IMR-90 (cell line): ENCODE data around the gene AKIP1. TPM values are rescaled to one million over a fixed set of nuclear protein-coding genes. Genes with fewer than 3 reads are reported as not detected.

Source experiments
- ATAC-seq: fragments of 200-7000 bp; cut with Tn5 transposase; 2 replicates; pipeline ENCODE4 v1.9.1; 2020; ENCODE audit warnings: low read depth, mild to moderate bottlenecking, moderate library complexity
- BruUV-seq: library from RNA; stranded (reverse); fragments of 400-500 nt; replicated peaks from 2 replicates; lab custom pipeline; 2021; lab: Mats Ljungman, UMichigan
- CTCF ChIA-PET: fragments of 300-600 bp; formaldehyde crosslinking; extraction: SDS; loops from one replicate; lab custom pipeline; 2021; ENCODE audit warnings: antibody characterized with exemption; lab: Yijun Ruan, JAX
- POLR2A ChIA-PET: fragments of 300-600 bp; sonication (Branson Sonifier 250); formaldehyde crosslinking; loops from one replicate; lab custom pipeline; 2022; ENCODE audit warnings: antibody characterized with exemption; ENCODE audit not compliant: unreplicated experiment; lab: Charles Lee
- DNase-seq: peaks from one replicate; pipeline ENCODE4 v3.0.0; 2013
- H2AFZ ChIP-seq: replicated peaks from 2 replicates; pipeline ENCODE3; 2013; ENCODE audit warnings: low read length, mild to moderate bottlenecking; ENCODE audit not compliant: poor library complexity
- H2AK5ac ChIP-seq: 2 replicates; pipeline ENCODE4 v1.6.1; 2013; ENCODE audit warnings: low read depth, low read length, inconsistent platforms
- H2AK9ac ChIP-seq: replicated peaks from 2 replicates; pipeline ENCODE3; 2013; ENCODE audit warnings: mild to moderate bottlenecking, low read depth, low read length, moderate library complexity; ENCODE audit not compliant: poor library complexity
- H2BK120ac ChIP-seq: 2 replicates; pipeline ENCODE4 v1.6.1; 2013; ENCODE audit warnings: low read depth, low read length, inconsistent platforms
- H2BK15ac ChIP-seq: 3 replicates; pipeline ENCODE4 v1.6.1; 2013; ENCODE audit warnings: low read depth, low read length, inconsistent platforms
- H2BK20ac ChIP-seq: 2 replicates; pipeline ENCODE4 v1.6.1; 2013; ENCODE audit warnings: low read depth, mild to moderate bottlenecking, inconsistent platforms, low read length, moderate library complexity
- H2BK5ac ChIP-seq: 2 replicates; pipeline ENCODE4 v1.6.1; 2013; ENCODE audit warnings: mild to moderate bottlenecking, low read depth, low read length, inconsistent platforms; ENCODE audit not compliant: poor library complexity, severe bottlenecking
- H3K14ac ChIP-seq: replicated peaks from 2 replicates; pipeline ENCODE4 v1.6.1; 2013; ENCODE audit warnings: low read depth, low read length, inconsistent platforms
- H3K18ac ChIP-seq: 2 replicates; pipeline ENCODE4 v1.6.1; 2013; ENCODE audit warnings: low read depth, low read length, control low read depth
- H3K23ac ChIP-seq: 2 replicates; pipeline ENCODE4 v1.6.1; 2013; ENCODE audit warnings: low read depth, low read length, inconsistent platforms
- H3K27ac ChIP-seq: 2 replicates; pipeline ENCODE4 v1.5.1; 2013; ENCODE audit warnings: mild to moderate bottlenecking, control low read depth, low read length; ENCODE audit not compliant: insufficient read depth
- H3K27me3 ChIP-seq: 2 replicates; pipeline ENCODE4 v1.6.1; 2013; ENCODE audit warnings: low read length; ENCODE audit not compliant: control insufficient read depth, insufficient read depth
- H3K36me3 ChIP-seq: 2 replicates; pipeline ENCODE4 v1.6.1; 2013; ENCODE audit warnings: low read length, mixed read lengths; ENCODE audit not compliant: control insufficient read depth, insufficient read depth
- H3K4ac ChIP-seq: 2 replicates; pipeline ENCODE4 v1.6.1; 2013; ENCODE audit warnings: low read depth, low read length, inconsistent platforms
- H3K4me1 ChIP-seq: 2 replicates; pipeline ENCODE4 v1.6.1; 2013; ENCODE audit warnings: low read length, mixed read lengths; ENCODE audit not compliant: control insufficient read depth, insufficient read depth
- H3K4me2 ChIP-seq: 2 replicates; pipeline ENCODE4 v1.6.1; 2013; ENCODE audit warnings: low read depth, mild to moderate bottlenecking, control low read depth, low read length, moderate library complexity
- H3K4me3 ChIP-seq: 2 replicates; pipeline ENCODE4 v1.5.1; 2013; ENCODE audit warnings: low read depth, mild to moderate bottlenecking, control low read depth, low read length, moderate library complexity; ENCODE audit not compliant: insufficient read depth
- H3K56ac ChIP-seq: 2 replicates; pipeline ENCODE4 v1.6.1; 2013; ENCODE audit warnings: low read length, inconsistent platforms; ENCODE audit not compliant: insufficient read depth; ENCODE audit errors: extremely low read depth
- H3K79me1 ChIP-seq, 2 experiments: 2 replicates each; pipeline ENCODE4 v1.6.1; 2013; ENCODE audit warnings: low read length in 2 of 2, inconsistent platforms in 1 of 2, low read depth in 1 of 2
- H3K9ac ChIP-seq: 2 replicates; pipeline ENCODE4 v1.6.1; 2013; ENCODE audit warnings: low read depth, low read length, control low read depth
- H3K9me1 ChIP-seq: 2 replicates; pipeline ENCODE4 v1.6.1; 2013; ENCODE audit warnings: low read length, inconsistent platforms; ENCODE audit not compliant: insufficient read depth
- H3K9me3 ChIP-seq: 2 replicates; pipeline ENCODE4 v1.6.1; 2013; ENCODE audit warnings: low read length; ENCODE audit not compliant: control insufficient read depth, insufficient read depth
- H4K20me1 ChIP-seq: 2 replicates; pipeline ENCODE4 v1.6.1; 2013; ENCODE audit warnings: low read length, inconsistent platforms; ENCODE audit not compliant: insufficient read depth
- H4K5ac ChIP-seq: 2 replicates; pipeline ENCODE4 v1.6.1; 2013; ENCODE audit warnings: mild to moderate bottlenecking, low read depth, low read length, control low read depth
- H4K8ac ChIP-seq, 2 experiments: 2 replicates each; pipeline ENCODE4 v1.6.1; 2013; ENCODE audit warnings: low read depth in 2 of 2, low read length in 2 of 2, control low read depth in 1 of 2, inconsistent platforms in 1 of 2
- H4K91ac ChIP-seq: 2 replicates; pipeline ENCODE4 v1.6.1; 2013; ENCODE audit warnings: low read depth, low read length, inconsistent platforms; ENCODE audit not compliant: insufficient read depth
- BHLHE40 ChIP-seq: fragments of 150-350 bp; IDR thresholded peaks from 2 replicates; pipeline ENCODE4 v1.6.1; 2016; ENCODE audit warnings: mild to moderate bottlenecking, low read depth, low read length
- CHD1 ChIP-seq: IDR thresholded peaks from 2 replicates; pipeline ENCODE4 v1.6.1; 2012; ENCODE audit warnings: low read depth, low read length, improper control_type of control experiment
- FOS ChIP-seq: fragments of 150-350 bp; IDR thresholded peaks from 2 replicates; pipeline ENCODE4 v1.6.1; 2016; ENCODE audit warnings: low read depth, low read length
- MAFK ChIP-seq: IDR thresholded peaks from 2 replicates; pipeline ENCODE4 v1.6.1; 2012; ENCODE audit warnings: low read depth, low read length, improper control_type of control experiment
- POLR2A ChIP-seq: IDR thresholded peaks from 2 replicates; pipeline ENCODE4 v1.6.1; 2012; ENCODE audit warnings: mild to moderate bottlenecking, low read depth, low read length
- RAD21 ChIP-seq: IDR thresholded peaks from 2 replicates; pipeline ENCODE4 v1.6.1; 2012; ENCODE audit warnings: low read length, improper control_type of control experiment
- RCOR1 ChIP-seq: IDR thresholded peaks from 2 replicates; pipeline ENCODE4 v1.6.1; 2012; ENCODE audit warnings: mild to moderate bottlenecking, low read length, improper control_type of control experiment; ENCODE audit not compliant: insufficient replicate concordance
- RFX5 ChIP-seq: IDR thresholded peaks from 2 replicates; pipeline ENCODE4 v1.8.0; 2012; ENCODE audit warnings: low read depth, mild to moderate bottlenecking, low read length, moderate library complexity
- SMC3 ChIP-seq: fragments of 150-350 bp; IDR thresholded peaks from 2 replicates; pipeline ENCODE4 v1.6.1; 2016; ENCODE audit warnings: low read depth, mild to moderate bottlenecking, antibody characterized with exemption, low read length, moderate library complexity
- WGBS, 2 experiments: methylation state at CpG; one replicate each; pipeline versions ENCODE4 v1.1.5 to v1.1.7; 2013; ENCODE audit warnings: missing lambda C conversion rate in 2 of 2; ENCODE audit not compliant: insufficient read length in 1 of 2; ENCODE audit errors: extremely low coverage in 2 of 2; 5-methylcytosine and 5-hydroxymethylcytosine counted together
- dilution Hi-C: fragments of 300-500 bp; cut with HindIII; formaldehyde crosslinking; loops from one replicate; pipeline ENCODE4 v1.14.3; 2018; ENCODE audit warnings: low sequenced_read_pairs; ENCODE audit not compliant: unreplicated experiment
- in situ Hi-C: fragments of 300-500 bp; cut with MboI; formaldehyde crosslinking; loops from 3 replicates; pipeline ENCODE4 v1.14.3; 2019; ENCODE audit warnings: low sequenced_read_pairs, inconsistent platforms, mixed read lengths
- intact Hi-C: fragments of 100-400 bp; cut with micrococcal nuclease; formaldehyde crosslinking; loops from 2 replicates; pipeline ENCODE4 v1.10.0; 2022
- polyA plus RNA-seq, 3 experiments: library from polyadenylated mRNA; depleted of rRNA; stranded (reverse); fragments of >200 nt; gene quantifications; 2 replicates each; pipeline ENCODE4 v1.2.3, GENCODE V29; 2012; ENCODE audit warnings: low replicate concordance in 1 of 3
- total RNA-seq: library from RNA; depleted of rRNA; stranded (reverse); fragments of >200 nt; gene quantifications from 2 replicates; pipeline ENCODE4 v1.2.3, GENCODE V29; 2012
- TF ChIP-seq, protein P1 (sequence below): fragments of 150-350 bp; IDR thresholded peaks from 2 replicates; pipeline ENCODE4 v1.6.1; 2016; ENCODE audit warnings: low read depth, mild to moderate bottlenecking, low read length, moderate library complexity, borderline replicate concordance
- TF ChIP-seq, protein P2 (sequence below): fragments of 150-350 bp; IDR thresholded peaks from 2 replicates; pipeline ENCODE4 v1.6.1; 2017; ENCODE audit warnings: mild to moderate bottlenecking, antibody characterized with exemption, low read length, low read depth
- TF ChIP-seq, protein P3 (sequence below): conservative IDR thresholded peaks from 2 replicates; pipeline ENCODE4 v1.5.1; 2012; ENCODE audit warnings: mild to moderate bottlenecking, low read depth, low read length, improper control_type of control experiment

Gene AKIP1
- total and polyA plus RNA-seq, 2 of the 4 experiments (the other 2 are of a cell fraction): 33.9 to 36.0 TPM

DNA sequence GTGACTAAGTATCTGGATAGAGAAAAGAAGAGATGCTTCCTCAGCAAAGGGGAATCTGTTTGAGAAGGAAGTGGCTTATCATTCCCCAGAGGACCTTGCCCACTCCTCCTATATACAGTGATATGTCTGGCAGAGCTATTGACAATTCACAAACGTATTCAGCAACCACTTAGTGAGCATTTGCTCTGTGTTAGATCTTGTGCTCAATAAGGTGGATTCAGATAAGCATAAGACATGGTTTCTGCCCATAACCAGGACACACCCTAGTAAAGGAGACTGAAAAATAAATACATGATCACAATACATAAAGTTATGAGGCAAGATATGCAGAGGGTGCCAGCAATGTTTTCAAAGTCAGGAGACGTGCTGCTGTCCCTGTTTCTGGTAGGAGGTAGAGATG lies 51.9 kb downstream of the AKIP1 start:
- no peak overlapping the region for H4K91ac ChIP-seq
- DNase-seq (no peak), ATAC-seq (no peak)
- H4K20me1 ChIP-seq: no peaks in the 10 kb centered on the region
- H2BK120ac ChIP-seq: no peak overlapping the region
- 0 out of 2 replicates have a peak, but pooled peaks cover 4% of the 10 kb centered on the region for H3K9me1 ChIP-seq
- no peak overlapping the region for H2AFZ ChIP-seq
- peaks cover 25 to 55% of the 10 kb centered on the region in 2 experiments for H3K79me1 ChIP-seq
- H3K56ac ChIP-seq: no peak overlapping the region
- no peak overlapping the region for H2AK9ac ChIP-seq
- H2AK5ac ChIP-seq: no peak overlapping the region
- peaks cover 8% of the 10 kb centered on the region for H3K4me1 ChIP-seq
- no peak overlapping the region for H2BK15ac ChIP-seq
- H2BK5ac ChIP-seq: no peak overlapping the region
- WGBS, 2 experiments: no CpG with 5 or more reads among the region's 2 CpGs
- H3K18ac ChIP-seq: no peak overlapping the region
- H3K23ac ChIP-seq: peak overlapping the region; percentile 20; the same call in 1 of the 2 replicates
- intact Hi-C loops (loop anchor here (5.0 kb wide), 1 partner anchor 91 kb away; no protein-coding TSS in a partner anchor), in situ Hi-C loops (loop anchor here (25.0 kb wide), 1 partner anchor 726 kb away; no protein-coding TSS in a partner anchor), dilution Hi-C loops (no loop called here)
- H3K9ac ChIP-seq: no peak overlapping the region
- H3K4me3 ChIP-seq: no peak overlapping the region
- ChIA-PET POLR2A (no interaction called here), CTCF (interaction anchor here (1.8 kb wide), 1 partner anchor 175 kb away, joined by 5 read pairs; no protein-coding TSS in a partner anchor)
- no peak overlapping the region for H2BK20ac ChIP-seq
- peak overlapping the region; percentile 34 for H3K4me2 ChIP-seq
- no peaks in the 10 kb centered on the region for H3K9me3 ChIP-seq
- no TSS peak for BruUV-seq
- no peaks in the 10 kb centered on the region for H3K36me3 ChIP-seq
- TF ChIP-seq, protein P1, sequence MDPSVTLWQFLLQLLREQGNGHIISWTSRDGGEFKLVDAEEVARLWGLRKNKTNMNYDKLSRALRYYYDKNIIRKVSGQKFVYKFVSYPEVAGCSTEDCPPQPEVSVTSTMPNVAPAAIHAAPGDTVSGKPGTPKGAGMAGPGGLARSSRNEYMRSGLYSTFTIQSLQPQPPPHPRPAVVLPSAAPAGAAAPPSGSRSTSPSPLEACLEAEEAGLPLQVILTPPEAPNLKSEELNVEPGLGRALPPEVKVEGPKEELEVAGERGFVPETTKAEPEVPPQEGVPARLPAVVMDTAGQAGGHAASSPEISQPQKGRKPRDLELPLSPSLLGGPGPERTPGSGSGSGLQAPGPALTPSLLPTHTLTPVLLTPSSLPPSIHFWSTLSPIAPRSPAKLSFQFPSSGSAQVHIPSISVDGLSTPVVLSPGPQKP: no peak
- TF ChIP-seq RCOR1 (no peak), RFX5 (no peak), MAFK (no peak), FOS (no peak), BHLHE40 (no peak), SMC3 (no peak), CHD1 (no peak), RAD21 (no peak), POLR2A (no peak)
- TF ChIP-seq, protein P2, sequence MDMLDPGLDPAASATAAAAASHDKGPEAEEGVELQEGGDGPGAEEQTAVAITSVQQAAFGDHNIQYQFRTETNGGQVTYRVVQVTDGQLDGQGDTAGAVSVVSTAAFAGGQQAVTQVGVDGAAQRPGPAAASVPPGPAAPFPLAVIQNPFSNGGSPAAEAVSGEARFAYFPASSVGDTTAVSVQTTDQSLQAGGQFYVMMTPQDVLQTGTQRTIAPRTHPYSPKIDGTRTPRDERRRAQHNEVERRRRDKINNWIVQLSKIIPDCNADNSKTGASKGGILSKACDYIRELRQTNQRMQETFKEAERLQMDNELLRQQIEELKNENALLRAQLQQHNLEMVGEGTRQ: no peak
- TF ChIP-seq, protein P3, sequence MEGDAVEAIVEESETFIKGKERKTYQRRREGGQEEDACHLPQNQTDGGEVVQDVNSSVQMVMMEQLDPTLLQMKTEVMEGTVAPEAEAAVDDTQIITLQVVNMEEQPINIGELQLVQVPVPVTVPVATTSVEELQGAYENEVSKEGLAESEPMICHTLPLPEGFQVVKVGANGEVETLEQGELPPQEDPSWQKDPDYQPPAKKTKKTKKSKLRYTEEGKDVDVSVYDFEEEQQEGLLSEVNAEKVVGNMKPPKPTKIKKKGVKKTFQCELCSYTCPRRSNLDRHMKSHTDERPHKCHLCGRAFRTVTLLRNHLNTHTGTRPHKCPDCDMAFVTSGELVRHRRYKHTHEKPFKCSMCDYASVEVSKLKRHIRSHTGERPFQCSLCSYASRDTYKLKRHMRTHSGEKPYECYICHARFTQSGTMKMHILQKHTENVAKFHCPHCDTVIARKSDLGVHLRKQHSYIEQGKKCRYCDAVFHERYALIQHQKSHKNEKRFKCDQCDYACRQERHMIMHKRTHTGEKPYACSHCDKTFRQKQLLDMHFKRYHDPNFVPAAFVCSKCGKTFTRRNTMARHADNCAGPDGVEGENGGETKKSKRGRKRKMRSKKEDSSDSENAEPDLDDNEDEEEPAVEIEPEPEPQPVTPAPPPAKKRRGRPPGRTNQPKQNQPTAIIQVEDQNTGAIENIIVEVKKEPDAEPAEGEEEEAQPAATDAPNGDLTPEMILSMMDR: no peak
- no peak overlapping the region for H3K27ac ChIP-seq
- no peak overlapping the region for H3K14ac ChIP-seq
- no peak overlapping the region for H3K4ac ChIP-seq
- H4K5ac ChIP-seq: no peak overlapping the region
- H4K8ac ChIP-seq: peak overlapping the region in 1 of 2 experiments; percentile 10; a peak in 1 of 4 replicates
- H3K27me3 ChIP-seq: no peaks in the 10 kb centered on the region
